ENCODE measurements around the gene SKA2. TPM values are rescaled to one million over a fixed set of nuclear protein-coding genes. Genes with fewer than 3 reads are reported as not detected.
A peak's percentile ranks its signal among the peaks of the same experiment; 100 is the strongest.

Gene SKA2
- total RNA-seq, 2 donors from 2014 or later, result 29.5 to 53.8 TPM

DNA sequence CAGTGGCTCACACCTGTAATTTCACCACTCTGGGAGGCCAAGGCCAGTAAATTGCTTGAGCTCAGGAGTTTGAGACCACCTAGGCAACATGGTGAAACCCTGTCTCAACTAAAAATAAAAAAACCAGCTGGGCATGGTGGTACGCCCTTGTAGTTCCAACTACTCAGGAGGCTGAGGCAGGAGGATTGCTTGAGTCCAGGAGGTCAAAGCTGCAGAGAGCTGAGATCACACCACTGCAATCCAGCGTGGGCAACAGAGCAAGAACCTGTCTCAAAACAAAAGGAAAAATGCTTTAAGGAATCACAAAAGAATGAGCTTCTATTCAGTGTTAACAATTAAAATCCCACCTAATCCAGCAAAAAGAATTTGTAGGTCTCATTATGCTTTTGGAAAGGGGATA, 6.5 kb upstream of the SKA2 start:
- no peaks in the 10 kb centered on the region for H3K36me3 ChIP-seq
- DNase-seq, result no peak
- no peak overlapping the region for H3K9ac ChIP-seq (ENCODE audit: low read depth in 2 of 2, low read length in 2 of 2)
- H3K27me3 ChIP-seq, result no peaks in the 10 kb centered on the region
- intact Hi-C loops (cut with DNase I), result no loop called here
- H3K4me1 ChIP-seq, result no peaks in the 10 kb centered on the region
- H3K4me3 ChIP-seq, result no peak overlapping the region
- no peaks in the 10 kb centered on the region for H3K9me3 ChIP-seq
- no peak overlapping the region for H3K27ac ChIP-seq
- TF ChIP-seq, protein P1, sequence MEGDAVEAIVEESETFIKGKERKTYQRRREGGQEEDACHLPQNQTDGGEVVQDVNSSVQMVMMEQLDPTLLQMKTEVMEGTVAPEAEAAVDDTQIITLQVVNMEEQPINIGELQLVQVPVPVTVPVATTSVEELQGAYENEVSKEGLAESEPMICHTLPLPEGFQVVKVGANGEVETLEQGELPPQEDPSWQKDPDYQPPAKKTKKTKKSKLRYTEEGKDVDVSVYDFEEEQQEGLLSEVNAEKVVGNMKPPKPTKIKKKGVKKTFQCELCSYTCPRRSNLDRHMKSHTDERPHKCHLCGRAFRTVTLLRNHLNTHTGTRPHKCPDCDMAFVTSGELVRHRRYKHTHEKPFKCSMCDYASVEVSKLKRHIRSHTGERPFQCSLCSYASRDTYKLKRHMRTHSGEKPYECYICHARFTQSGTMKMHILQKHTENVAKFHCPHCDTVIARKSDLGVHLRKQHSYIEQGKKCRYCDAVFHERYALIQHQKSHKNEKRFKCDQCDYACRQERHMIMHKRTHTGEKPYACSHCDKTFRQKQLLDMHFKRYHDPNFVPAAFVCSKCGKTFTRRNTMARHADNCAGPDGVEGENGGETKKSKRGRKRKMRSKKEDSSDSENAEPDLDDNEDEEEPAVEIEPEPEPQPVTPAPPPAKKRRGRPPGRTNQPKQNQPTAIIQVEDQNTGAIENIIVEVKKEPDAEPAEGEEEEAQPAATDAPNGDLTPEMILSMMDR (IDR thresholded peaks at IDR 0.05), result no peak

DNA sequence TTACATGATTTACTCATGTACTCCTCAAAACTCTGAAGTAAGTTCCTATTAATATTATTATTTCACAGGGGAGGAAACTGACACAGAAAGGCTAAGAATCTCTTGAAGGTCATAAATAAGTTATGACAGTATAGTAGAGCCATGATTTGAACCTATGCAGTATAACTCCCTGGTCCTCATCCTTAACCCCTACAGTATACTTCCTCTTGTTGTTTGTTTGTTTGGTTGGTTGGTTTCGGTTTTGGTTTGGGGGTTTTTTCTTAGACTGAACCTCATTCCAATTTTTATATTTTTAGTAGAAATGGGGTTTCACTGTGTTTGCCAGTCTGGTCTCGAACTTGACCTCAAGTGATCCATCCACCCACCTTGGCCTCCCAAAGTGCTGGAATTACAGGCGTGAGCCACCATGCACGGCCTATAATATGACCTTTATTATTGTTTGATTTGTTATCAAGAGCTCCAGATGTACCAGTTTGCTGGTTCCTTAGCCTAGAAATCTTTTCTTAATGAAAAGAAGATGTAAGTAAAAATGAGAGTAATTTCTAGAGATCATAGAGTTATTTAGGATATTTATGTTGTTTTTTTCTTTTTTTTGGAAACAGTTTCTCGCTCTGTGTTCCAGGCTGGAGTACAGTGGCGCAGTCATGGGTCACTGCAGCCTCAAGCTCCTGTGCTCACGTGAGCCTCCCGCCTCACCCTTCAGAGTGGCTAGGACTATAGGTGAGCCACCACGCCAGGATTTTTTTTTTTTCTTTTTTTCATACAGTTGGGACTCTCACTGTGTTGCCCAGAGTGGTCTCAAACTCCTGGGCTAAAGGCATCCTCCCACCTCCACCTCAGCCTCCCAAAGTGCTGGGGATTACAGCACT, 5.4 kb upstream of the SKA2 start:
- DNase-seq, result no peak
- no peak overlapping the region for H3K4me3 ChIP-seq
- no peaks in the 10 kb centered on the region for H3K9me3 ChIP-seq
- TF ChIP-seq, protein P1 (IDR thresholded peaks at IDR 0.05), result no peak
- H3K27me3 ChIP-seq, result no peaks in the 10 kb centered on the region
- intact Hi-C loops (cut with DNase I), result no loop called here
- H3K9ac ChIP-seq (ENCODE audit: low read depth in 2 of 2, low read length in 2 of 2), result no peak overlapping the region
- no peak overlapping the region for H3K27ac ChIP-seq
- no peaks in the 10 kb centered on the region for H3K36me3 ChIP-seq
- H3K4me1 ChIP-seq, result no peaks in the 10 kb centered on the region

DNA sequence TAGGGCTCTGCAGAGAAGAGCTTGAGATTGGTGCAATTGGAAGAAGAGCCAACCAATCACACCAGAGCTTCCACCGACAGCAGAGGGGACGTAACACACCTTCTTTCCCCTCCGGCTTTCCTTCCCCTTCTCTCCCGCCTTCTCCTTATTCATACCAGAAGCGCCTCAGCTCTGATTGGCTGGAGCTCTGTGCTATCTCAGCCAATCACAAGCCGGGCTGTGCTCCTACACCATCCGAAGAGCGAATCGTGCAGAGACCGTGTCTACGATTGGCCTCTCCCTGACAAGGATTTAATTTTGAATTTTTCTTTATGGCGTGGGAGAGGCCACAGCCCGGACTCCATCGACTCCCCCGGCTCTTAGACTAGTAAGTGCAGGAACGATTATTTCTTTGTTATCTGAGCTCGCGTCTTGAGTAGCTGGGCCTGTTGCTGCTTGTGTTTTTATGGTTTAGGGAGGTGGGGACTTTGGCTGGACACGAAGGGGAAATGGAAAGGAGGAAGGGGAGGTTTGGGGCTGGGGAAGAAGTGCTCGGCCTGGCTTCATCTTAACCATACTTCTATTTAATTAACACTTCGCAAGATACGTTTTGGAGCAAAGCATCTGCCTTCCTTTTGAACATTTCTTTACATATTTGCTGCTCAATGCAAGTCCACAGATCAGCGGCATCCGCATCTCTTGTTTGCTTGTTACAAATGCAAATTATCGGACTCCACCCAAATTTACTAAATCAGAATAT, 622 bp upstream of the SKA2 start, which contains the start of gene PRR11:
Gene PRR11, plus strand, starts transcription at position 308 of the 739 bp plus-strand sequence. CDS start 14,007 bp downstream, outside the sequence.
- peak; percentile 97 for DNase-seq
- intact Hi-C loops (cut with DNase I), result no loop called here
- peak within 1 kb of the TSS; percentile 87 for H3K4me3 ChIP-seq
- no peaks in the 10 kb centered on the region for H3K36me3 ChIP-seq
- H3K9ac ChIP-seq (ENCODE audit: low read depth in 2 of 2, low read length in 2 of 2), result peak within 1 kb of the TSS; percentile 73 to 85
- H3K27me3 ChIP-seq, result no peaks in the 10 kb centered on the region
- TF ChIP-seq, protein P1 (IDR thresholded peaks at IDR 0.05), result no peak
- H3K27ac ChIP-seq, result peak within 1 kb of the TSS; percentile 88
- no peaks in the 10 kb centered on the region for H3K9me3 ChIP-seq
- H3K4me1 ChIP-seq, result no peaks in the 10 kb centered on the region

DNA sequence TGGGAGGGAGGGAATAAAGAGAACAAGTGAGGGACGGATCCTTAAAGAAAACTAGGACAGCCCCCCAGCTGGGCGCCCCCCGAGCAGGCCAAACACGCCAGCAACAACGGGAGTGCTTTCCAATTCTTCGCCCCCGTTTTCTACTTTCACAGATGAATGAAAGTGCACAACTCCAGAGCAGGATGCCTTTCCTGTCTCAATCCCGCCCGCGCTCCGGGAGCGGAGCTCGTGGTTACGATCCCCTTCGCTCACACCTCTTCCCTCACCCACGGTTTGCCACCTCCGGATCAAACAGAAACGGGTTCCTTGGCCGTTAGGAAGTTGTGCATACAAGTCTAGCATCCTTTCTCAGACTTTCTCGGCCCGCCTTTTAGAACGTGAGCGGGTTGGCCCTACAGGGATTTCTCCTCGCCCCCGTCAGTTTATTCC, 680 bp downstream of the SKA2 start:
- Histone ChIP-seq H3K36me3 (no peaks in the 10 kb centered on the region), H3K9ac (ENCODE audit: low read depth in 2 of 2, low read length in 2 of 2) (peak overlapping the region; percentile 73 to 85), H3K27ac (peak overlapping the region; percentile 88), H3K4me3 (peak overlapping the region; percentile 87), H3K9me3 (no peaks in the 10 kb centered on the region), H3K27me3 (no peaks in the 10 kb centered on the region), H3K4me1 (no peaks in the 10 kb centered on the region)
- intact Hi-C loops (cut with DNase I), result loop anchor here (5.0 kb wide), 1 partner anchor 47 kb away; the partner anchor contains the start of gene TRIM37
- peak; percentile 53 for DNase-seq
- TF ChIP-seq, protein P1 (IDR thresholded peaks at IDR 0.05), result no peak

DNA sequence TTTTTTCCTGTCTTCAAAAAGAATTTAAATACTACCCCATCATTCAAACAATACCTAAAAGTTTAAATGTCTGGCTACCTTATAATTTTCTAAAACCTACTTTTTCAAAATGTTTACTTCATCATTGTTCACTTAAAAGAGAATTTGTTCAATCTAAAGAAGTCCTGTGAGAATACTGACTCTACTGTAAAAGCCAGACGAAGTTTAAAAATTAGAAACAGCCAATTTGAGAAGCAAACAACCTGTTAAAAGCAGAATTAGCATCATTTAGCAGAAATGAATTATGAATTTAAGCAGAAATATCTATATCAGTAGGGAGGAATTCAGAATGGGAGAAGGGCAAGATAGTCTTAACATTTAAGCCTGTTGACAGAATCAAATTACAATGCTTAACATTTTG, 2.1 kb downstream of the SKA2 start:
- H3K36me3 ChIP-seq, result no peaks in the 10 kb centered on the region
- no peak overlapping the region for H3K4me3 ChIP-seq
- H3K27ac ChIP-seq, result no peak overlapping the region
- H3K9me3 ChIP-seq, result no peaks in the 10 kb centered on the region
- no peaks in the 10 kb centered on the region for H3K27me3 ChIP-seq
- no peaks in the 10 kb centered on the region for H3K4me1 ChIP-seq
- no peak for DNase-seq
- intact Hi-C loops (cut with DNase I), result loop anchor here (5.0 kb wide), 1 partner anchor 46 kb away; the partner anchor contains the start of gene TRIM37
- TF ChIP-seq, protein P1 (IDR thresholded peaks at IDR 0.05), result no peak
- H3K9ac ChIP-seq (ENCODE audit: low read depth in 2 of 2, low read length in 2 of 2), result no peak overlapping the region

Data from colonic mucosa (tissue), 4 donors.